Colonic mucosa (tissue), 4 donors: ENCODE results near the gene C3. TPM values are rescaled to one million over a fixed set of nuclear protein-coding genes. Genes with fewer than 3 reads are reported as not detected.
A peak's percentile ranks its signal among the peaks of the same experiment; 100 is the strongest.
"Not testable (repeated sequence)": the region's sequence is repeated elsewhere in the genome, so short reads cannot be mapped to it uniquely, and the experiment has no call there.

Source experiments
- DNase-seq: peaks from one replicate; pipeline ENCODE4 v3.0.0-alpha.2; 2020
- H3K27ac ChIP-seq: fragments of 200-600 bp; one replicate; pipeline ENCODE4 v1.8.0; 2021
- H3K27me3 ChIP-seq: fragments of 200-600 bp; one replicate; pipeline ENCODE4 v1.8.0; 2021
- H3K36me3 ChIP-seq: fragments of 200-600 bp; one replicate; pipeline ENCODE4 v1.8.0; 2021
- H3K4me1 ChIP-seq: fragments of 200-600 bp; one replicate; pipeline ENCODE4 v1.8.0; 2021; ENCODE audit warnings: mild to moderate bottlenecking
- H3K4me3 ChIP-seq: fragments of 200-600 bp; one replicate; pipeline ENCODE4 v1.8.0; 2021
- H3K9ac ChIP-seq, 2 donors: one replicate each; pipeline ENCODE4 v1.7.0; 2013; ENCODE audit warnings: control low read depth in 2 of 2, low read depth in 2 of 2, low read length in 2 of 2
- H3K9me3 ChIP-seq: fragments of 200-600 bp; one replicate; pipeline ENCODE4 v1.8.0; 2021
- CTCF ChIP-seq: fragments of 200-600 bp; IDR thresholded peaks from one replicate; pipeline ENCODE4 v1.8.0; 2022; ENCODE audit warnings: antibody characterized with exemption, mild to moderate bottlenecking
- intact Hi-C: fragments of 100-400 bp; cut with DNase I; formaldehyde crosslinking; loops from one replicate; pipeline ENCODE4 v1.14.1; 2022
- total RNA-seq, 2 donors: library from RNA; stranded (reverse); fragmentation: NEBNext Ultra II Directional in 1 of 2; extraction: Animal tissue kit (Norgen Biotek cat#: 25700) in 1 of 2; gene quantifications; one replicate each; pipeline ENCODE4 v1.2.1, GENCODE V29; 2021
- donor health status: healthy.
- donor health status: DM: no; HTN: no; CAD: no.
- donor health status: DM: no; HTN: no; CAD: no.

The C3 gene
- total RNA-seq, 2 donors from 2014 or later = 28.2 to 83.9 TPM

GRCh38 chr19:6767081-6767356 lies 46.6 kb upstream of the C3 start:
- peak; percentile 73 for DNase-seq
- no peak for TF ChIP-seq CTCF
- no peaks in the 10 kb centered on the region for H3K36me3 ChIP-seq
- no peaks in the 10 kb centered on the region for H3K9me3 ChIP-seq
- intact Hi-C loops = no loop called here
- peak overlapping the region; percentile 37 for H3K4me3 ChIP-seq
- H3K9ac ChIP-seq = peak overlapping the region; percentile 82 to 98
- H3K27me3 ChIP-seq = no peaks in the 10 kb centered on the region
- H3K4me1 ChIP-seq = no peaks in the 10 kb centered on the region
- peak overlapping the region; percentile 82 for H3K27ac ChIP-seq

DNA sequence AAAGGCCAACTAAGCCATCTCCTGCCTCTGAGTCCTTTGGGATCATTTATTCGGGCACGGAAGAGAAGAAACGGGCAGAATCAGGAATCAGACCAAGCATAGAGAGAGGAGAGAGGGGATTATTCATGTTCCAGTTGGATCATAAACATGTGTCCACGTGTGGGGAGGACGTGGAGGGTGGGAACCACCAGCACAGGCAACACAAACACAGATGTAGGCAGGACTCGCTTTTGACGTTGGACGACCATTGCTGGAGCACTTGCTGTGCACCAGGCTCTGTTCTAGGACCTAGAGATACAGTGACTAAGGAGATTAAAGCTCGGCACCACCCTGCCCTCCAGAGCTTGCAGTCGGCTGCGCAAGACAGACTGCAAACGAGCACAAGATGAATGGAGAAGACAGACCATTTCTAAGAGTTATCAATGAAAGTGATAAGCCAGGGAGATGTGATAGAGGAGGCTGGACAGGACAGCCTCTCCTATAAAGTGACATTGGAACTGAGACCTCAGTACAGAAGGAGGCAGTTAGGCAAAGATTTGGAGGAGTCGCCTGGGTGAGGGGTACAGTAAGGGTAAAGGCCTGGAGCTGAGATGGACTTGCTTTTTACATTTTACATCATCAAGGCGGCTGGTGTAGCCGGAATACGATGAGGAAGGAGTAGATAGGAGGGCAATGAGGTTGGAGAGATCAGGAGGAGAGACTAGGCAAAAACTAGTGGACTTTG lies 46.1 kb upstream of the C3 start:
- Histone ChIP-seq H3K9ac (peak overlapping the region; percentile 60 to 98), H3K4me1 (no peaks in the 10 kb centered on the region), H3K27ac (peak overlapping the region; percentile 82), H3K9me3 (no peaks in the 10 kb centered on the region), H3K36me3 (no peaks in the 10 kb centered on the region), H3K4me3 (peak overlapping the region; percentile 37), H3K27me3 (no peaks in the 10 kb centered on the region)
- DNase-seq = no peak
- intact Hi-C loops = no loop called here
- no peak for TF ChIP-seq CTCF

GRCh38 chr19:6765738-6766356 lies 45.4 kb upstream of the C3 start:
- Histone ChIP-seq H3K9ac (peak overlapping the region; percentile 60 to 98), H3K4me3 (peak overlapping the region; percentile 37), H3K36me3 (no peaks in the 10 kb centered on the region), H3K4me1 (no peaks in the 10 kb centered on the region), H3K27ac (peak overlapping the region; percentile 82), H3K27me3 (no peaks in the 10 kb centered on the region), H3K9me3 (no peaks in the 10 kb centered on the region)
- no peak for TF ChIP-seq CTCF
- intact Hi-C loops = no loop called here
- peak; percentile 94 for DNase-seq

DNA sequence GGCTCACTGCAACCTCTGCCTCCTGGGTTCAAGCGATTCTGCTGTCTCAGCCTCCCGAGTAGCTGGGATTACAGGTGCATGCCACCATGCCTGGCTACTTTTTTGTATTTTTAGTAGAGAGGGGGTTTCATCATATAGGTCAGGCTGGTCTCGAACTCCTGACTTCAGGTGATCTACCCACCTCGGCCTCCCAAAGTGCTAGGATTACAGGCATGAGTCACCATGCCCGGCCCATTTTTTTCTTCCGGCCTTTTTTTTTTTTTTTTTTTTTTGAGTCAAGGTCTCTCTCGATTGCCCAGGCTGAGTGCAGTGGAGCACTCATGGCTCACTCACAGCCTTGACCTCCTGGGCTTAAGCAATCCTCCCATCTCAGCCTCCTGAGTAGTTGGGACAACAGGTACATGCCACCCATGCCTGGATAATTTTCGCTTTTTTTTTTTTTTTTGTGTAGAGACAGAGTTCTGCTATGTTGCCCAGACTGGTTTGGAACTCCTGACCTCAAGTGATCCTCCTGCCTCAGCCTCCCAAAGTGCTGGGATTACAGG lies 41.9 kb upstream of the C3 start:
- H3K9ac ChIP-seq, H3K36me3 ChIP-seq, H3K27me3 ChIP-seq, H3K4me3 ChIP-seq, DNase-seq, intact Hi-C loops, H3K9me3 ChIP-seq, H3K27ac ChIP-seq, H3K4me1 ChIP-seq: not testable (repeated sequence)

DNA sequence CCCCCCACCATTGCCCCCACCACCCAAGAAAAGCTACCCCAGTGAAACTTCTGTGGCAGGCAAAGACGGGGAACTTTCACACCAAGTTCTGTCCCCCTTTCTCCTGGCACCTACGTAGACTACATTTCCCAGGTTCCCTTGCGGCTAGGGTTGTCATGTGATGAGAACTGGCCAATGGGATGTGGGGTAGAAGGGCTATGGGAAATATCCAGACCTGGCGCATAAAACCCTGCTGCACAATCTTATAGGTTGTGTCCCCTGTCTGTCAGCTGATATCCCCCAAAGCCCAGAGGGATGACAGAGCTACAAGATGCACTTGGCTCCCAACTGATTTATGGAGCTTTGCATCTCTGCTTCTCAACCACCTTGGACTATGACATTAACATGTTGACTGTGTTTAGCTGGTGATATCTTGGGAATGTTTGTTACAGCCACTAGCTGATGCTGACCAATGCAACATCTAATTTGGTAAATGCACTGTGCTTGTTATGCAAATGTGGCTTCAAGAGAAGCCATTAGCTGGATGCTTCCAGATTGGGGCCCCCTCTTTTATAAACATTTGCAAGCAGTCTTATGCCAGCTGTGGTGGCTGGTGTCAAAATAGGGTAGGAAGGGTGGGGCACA lies 40.7 kb upstream of the C3 start:
- H3K27ac ChIP-seq = no peak overlapping the region
- H3K9ac ChIP-seq = no peak overlapping the region
- no peak for TF ChIP-seq CTCF
- H3K4me1 ChIP-seq = no peaks in the 10 kb centered on the region
- intact Hi-C loops = no loop called here
- no peaks in the 10 kb centered on the region for H3K9me3 ChIP-seq
- no peak overlapping the region for H3K4me3 ChIP-seq
- no peaks in the 10 kb centered on the region for H3K36me3 ChIP-seq
- DNase-seq = no peak
- H3K27me3 ChIP-seq = no peaks in the 10 kb centered on the region

- no peaks in the 10 kb centered on the region for H3K4me1 ChIP-seq
- intact Hi-C loops = no loop called here
- H3K9me3 ChIP-seq = no peaks in the 10 kb centered on the region
- DNase-seq = no peak
- no peak overlapping the region for H3K9ac ChIP-seq
- H3K27me3 ChIP-seq = no peaks in the 10 kb centered on the region
- H3K36me3 ChIP-seq = no peaks in the 10 kb centered on the region
- no peak overlapping the region for H3K27ac ChIP-seq
- TF ChIP-seq CTCF = no peak
- no peak overlapping the region for H3K4me3 ChIP-seq
Observed at GRCh38 chr19:6760606-6761005, 40.2 kb upstream of the C3 start.
